NCI-H82 treated with DMSO at 0.1 percent for 48 hours (cell line): Measurements from ENCODE around the gene OR1S2.
"Not testable (repeated sequence)": the region's sequence is repeated elsewhere in the genome, so short reads cannot be mapped to it uniquely, and the experiment has no call there.

ENCODE experiments used
- DNase-seq: peaks from one replicate; lab custom pipeline; 2025; ENCODE audit not compliant: unreplicated experiment; lab: John Stamatoyannopoulos, UW

OR1S2 gene, protein sequence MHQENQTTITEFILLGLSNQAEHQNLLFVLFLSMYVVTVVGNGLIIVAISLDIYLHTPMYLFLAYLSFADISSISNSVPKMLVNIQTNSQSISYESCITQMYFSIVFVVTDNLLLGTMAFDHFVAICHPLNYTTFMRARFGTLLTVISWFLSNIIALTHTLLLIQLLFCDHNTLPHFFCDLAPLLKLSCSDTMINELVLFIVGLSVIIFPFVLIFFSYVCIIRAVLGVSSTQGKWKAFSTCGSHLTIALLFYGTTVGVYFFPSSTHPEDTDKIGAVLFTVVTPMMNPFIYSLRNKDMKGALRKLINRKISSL

GRCh38 chr11:58204042-58204441 lies at the start of gene OR1S2:
TSS of gene OR1S2 (minus strand) at chr11:58204142. CDS start at chr11:58204142, 0 bp downstream.
- no peak for DNase-seq

GRCh38 chr11:58243954-58244353 lies 40.0 kb upstream of the OR1S2 start:
- DNase-seq: no peak

GRCh38 chr11:58227956-58228615 lies 24.1 kb upstream of the OR1S2 start:
- no peak for DNase-seq

GRCh38 chr11:58222721-58223120 lies 18.8 kb upstream of the OR1S2 start:
- DNase-seq: no peak

- no peak for DNase-seq
Observed at GRCh38 chr11:58216476-58216875, 12.5 kb upstream of the OR1S2 start.

- not testable (repeated sequence) for DNase-seq
Observed at GRCh38 chr11:58212420-58212819, 8.5 kb upstream of the OR1S2 start, which contains the start of gene OR1S1. TSS of gene OR1S1 (plus strand) at chr11:58212720.

- no peak for DNase-seq
Observed at GRCh38 chr11:58199271-58199670, 4.7 kb downstream of the OR1S2 start.

DNA sequence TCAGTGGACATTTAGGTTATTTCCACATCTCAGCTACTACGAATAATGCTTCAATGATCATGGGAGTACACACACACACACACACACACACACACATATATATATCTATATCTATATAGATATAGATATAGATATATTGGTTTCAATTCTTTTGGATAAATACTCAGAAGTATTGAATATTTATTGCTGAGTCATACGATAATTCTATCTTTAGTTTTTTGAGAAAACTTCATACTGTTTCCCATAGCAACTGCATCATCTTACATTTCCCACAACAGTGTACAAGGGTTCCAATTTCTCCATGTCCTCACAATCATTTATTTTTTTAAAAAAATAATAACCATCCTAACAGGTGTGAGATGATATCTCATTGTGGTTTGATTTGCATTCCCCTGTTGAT lies 8.0 kb downstream of the OR1S2 start:
- DNase-seq: no peak

- no peak for DNase-seq
Observed at GRCh38 chr11:58193391-58193790, 10.6 kb downstream of the OR1S2 start.

- DNase-seq: no peak
Observed at GRCh38 chr11:58192229-58192628, 11.7 kb downstream of the OR1S2 start.

DNA sequence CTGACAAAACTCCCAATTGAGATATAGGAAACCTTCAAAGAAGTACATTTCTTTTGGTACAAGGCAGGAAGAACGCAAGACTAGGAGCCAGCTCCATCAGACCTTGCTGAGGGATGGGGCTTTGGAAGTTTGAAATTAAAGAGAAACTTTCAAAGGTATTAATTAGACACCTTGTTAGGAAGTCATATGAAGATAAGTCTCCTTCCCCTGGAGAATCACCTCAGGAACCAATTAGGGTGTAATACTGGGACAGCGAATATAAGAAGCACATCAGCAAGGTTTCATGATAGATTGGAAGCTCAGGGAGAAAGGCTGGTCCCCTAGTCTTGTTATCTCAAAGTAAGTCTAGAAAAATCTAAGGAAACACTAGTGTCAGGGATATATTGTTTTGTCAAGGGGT lies 15.2 kb downstream of the OR1S2 start, which contains the start of gene OR9Q2:
OR9Q2 (plus strand) TSS at position 301 of the 400 bp plus-strand sequence. CDS start 1,421 bp downstream, outside the sequence.
- no peak for DNase-seq

DNA sequence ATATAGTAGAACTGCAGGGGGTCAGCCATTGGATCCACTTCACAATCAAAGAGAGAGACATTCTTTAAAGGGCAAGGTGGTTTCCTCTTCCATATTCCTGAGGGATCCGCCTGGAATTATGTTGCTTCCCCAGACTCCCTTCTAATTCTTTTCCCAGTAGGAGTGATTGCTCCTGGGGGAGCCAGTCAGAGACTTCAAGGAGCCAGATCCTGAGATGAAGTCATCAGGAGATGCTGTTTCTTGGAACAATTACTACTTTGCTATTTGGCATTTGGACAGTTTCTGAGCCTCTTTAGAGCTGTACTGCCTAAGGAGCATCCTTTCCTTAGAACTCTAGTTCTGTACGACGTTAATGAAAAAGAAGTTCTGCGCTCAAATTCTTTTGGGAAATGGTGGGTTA lies 17.0 kb downstream of the OR1S2 start:
- DNase-seq: no peak

DNA sequence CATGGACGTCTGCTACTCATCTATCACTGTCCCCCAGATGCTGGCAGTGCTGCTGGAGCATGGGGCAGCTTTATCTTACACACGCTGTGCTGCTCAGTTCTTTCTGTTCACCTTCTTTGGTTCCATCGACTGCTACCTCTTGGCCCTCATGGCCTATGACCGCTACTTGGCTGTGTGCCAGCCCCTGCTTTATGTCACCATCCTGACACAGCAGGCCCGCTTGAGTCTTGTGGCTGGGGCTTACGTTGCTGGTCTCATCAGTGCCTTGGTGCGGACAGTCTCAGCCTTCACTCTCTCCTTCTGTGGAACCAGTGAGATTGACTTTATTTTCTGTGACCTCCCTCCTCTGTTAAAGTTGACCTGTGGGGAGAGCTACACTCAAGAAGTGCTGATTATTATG lies 24.3 kb downstream of the OR1S2 start:
- no peak for DNase-seq

- DNase-seq: no peak
Observed at GRCh38 chr11:58178444-58178843, 25.5 kb downstream of the OR1S2 start.

- no peak for DNase-seq
Observed at GRCh38 chr11:58177409-58178054, 26.4 kb downstream of the OR1S2 start.

DNA sequence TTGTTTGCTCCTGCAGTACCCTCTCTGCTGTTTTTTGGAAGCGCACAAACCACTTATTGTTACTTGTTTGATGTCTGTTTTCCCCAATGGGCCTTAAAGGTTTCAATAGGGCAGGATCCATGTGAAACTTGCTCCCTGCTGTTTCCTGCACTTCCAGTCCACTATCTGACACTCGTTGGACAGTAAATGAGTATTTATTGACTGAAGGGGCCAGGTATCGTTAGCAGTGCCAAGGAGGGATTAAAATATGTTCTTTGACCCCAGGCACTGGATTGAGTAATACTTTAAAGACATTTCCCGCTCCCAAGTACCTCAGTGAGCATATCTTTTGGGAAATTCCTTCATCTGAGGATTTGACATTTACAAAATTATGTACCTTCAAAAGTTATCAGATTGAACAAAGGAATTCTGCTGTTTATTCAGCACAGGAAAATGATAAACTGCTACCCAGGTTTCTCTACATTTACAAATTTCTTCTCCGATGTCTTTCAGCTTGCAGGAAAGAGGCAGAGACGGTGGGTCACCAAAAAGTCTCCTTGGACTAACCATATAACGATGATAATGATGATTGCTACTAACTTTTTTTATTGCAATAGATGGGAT lies 38.3 kb downstream of the OR1S2 start:
- DNase-seq: no peak

- DNase-seq: no peak
Observed at GRCh38 chr11:58164990-58165389, 39.0 kb downstream of the OR1S2 start.

GRCh38 chr11:58164389-58164788 lies 39.6 kb downstream of the OR1S2 start:
- no peak for DNase-seq
